Gastroesophageal sphincter (tissue), 4 donors: Measurements from ENCODE around the gene MARCO. TPM values are rescaled to one million over a fixed set of nuclear protein-coding genes. Genes with fewer than 3 reads are reported as not detected.
A peak's percentile ranks its signal among the peaks of the same experiment; 100 is the strongest.

Source experiments
- ATAC-seq: fragments of 150-250 bp; one replicate; pipeline ENCODE4 v1.9.1; 2016; ENCODE audit warnings: mild to moderate bottlenecking, moderate library complexity
- H3K27ac ChIP-seq, 4 donors: fragments of 200-600 bp; sonication (generic) in 3 of 4; 1 replicate in 3 of 4; 2 replicates in 1 of 4; pipeline ENCODE4 v1.5.1; 2016 to 2019
- H3K27me3 ChIP-seq: fragments of 200-600 bp; sonication (generic); one replicate; pipeline ENCODE4 v1.5.1; 2019
- H3K36me3 ChIP-seq, 2 donors: fragments of 200-600 bp; sonication (generic); one replicate each; pipeline ENCODE4 v1.5.1; 2019; ENCODE audit warnings: control low read depth in 1 of 2
- H3K4me1 ChIP-seq, 3 donors: fragments of 200-600 bp; sonication (generic); 1 replicate in 2 of 3; 2 replicates in 1 of 3; pipeline ENCODE4 v1.5.1; 2016 to 2019; ENCODE audit warnings: control low read depth in 2 of 3
- H3K4me3 ChIP-seq, 2 donors: fragments of 200-600 bp; sonication (generic); one replicate each; pipeline ENCODE4 v1.5.1; 2019; ENCODE audit warnings: mild to moderate bottlenecking in 1 of 2, moderate library complexity in 1 of 2
- H3K9me3 ChIP-seq, 3 donors: fragments of 200-600 bp; sonication (generic); one replicate each; pipeline ENCODE4 v1.5.1; 2017 to 2019; ENCODE audit warnings: control low read depth in 2 of 3
- CTCF ChIP-seq, 4 experiments: fragments of 200-600 bp in 2 of 4; fragments of 450-650 bp in 2 of 4; sonication (generic) in 1 of 4; IDR thresholded peaks; one replicate each; pipeline ENCODE4 v1.5.1; 2017 to 2019; ENCODE audit warnings: antibody characterized with exemption in 4 of 4, mild to moderate bottlenecking in 2 of 4, moderate library complexity in 2 of 4
- EP300 ChIP-seq: sonication (generic); formaldehyde crosslinking; IDR thresholded peaks from one replicate; pipeline ENCODE4 v1.6.1; 2017; ENCODE audit warnings: antibody characterized with exemption, mild to moderate bottlenecking
- POLR2A ChIP-seq, 2 donors: fragments of 450-650 bp; IDR thresholded peaks; one replicate each; pipeline ENCODE4 v1.6.1; 2017; ENCODE audit warnings: antibody characterized with exemption in 2 of 2, mild to moderate bottlenecking in 2 of 2, moderate library complexity in 1 of 2
- POLR2AphosphoS5 ChIP-seq: sonication (generic); formaldehyde crosslinking; IDR thresholded peaks from one replicate; pipeline ENCODE4 v1.6.1; 2017; ENCODE audit warnings: antibody characterized with exemption
- WGBS, 2 donors: methylation state at CpG; one replicate each; pipeline ENCODE4 v1.1.5; 2018; ENCODE audit warnings: low coverage in 1 of 2; 5-methylcytosine and 5-hydroxymethylcytosine counted together
- total RNA-seq, 4 donors: library from RNA; depleted of rRNA; stranded (reverse); fragments of >200 nt; gene quantifications; one replicate each; pipeline ENCODE4 v1.1.0, GENCODE V29; 2016

Gene MARCO
- total RNA-seq, 4 donors from 2014 or later = 1.9 to 56.1 (median 24.0) TPM

GRCh38 chr2:118973542-118973951 lies 31.6 kb downstream of the MARCO start:
- ATAC-seq = peak; percentile 71
- Histone ChIP-seq H3K9me3 (peaks cover 0 to 14% (median 0%) of the 10 kb centered on the region in 3 donors), H3K27me3 (peaks cover 46% of the 10 kb centered on the region), H3K4me3 (no peak overlapping the region), H3K4me1 (no peaks in the 10 kb centered on the region), H3K27ac (peak overlapping the region in 1 of 4 donors; percentile 17), H3K36me3 (no peaks in the 10 kb centered on the region)
- 60% methylated on average over 1 of the region's 4 CpGs; no CpG with 5 or more reads in 1 of the 2 donors for WGBS, 2 donors
- TF ChIP-seq POLR2A (IDR thresholded peaks at IDR 0.05) = no peak
- TF ChIP-seq POLR2AphosphoS5 = no peak
- TF ChIP-seq CTCF (IDR thresholded peaks at IDR 0.05) = no peak
- no peak for TF ChIP-seq EP300

- H3K36me3 ChIP-seq = no peaks in the 10 kb centered on the region
- ATAC-seq = peak; percentile 74
- H3K27me3 ChIP-seq = peaks cover 46% of the 10 kb centered on the region
- TF ChIP-seq EP300 (no peak), POLR2AphosphoS5 (no peak), CTCF (IDR thresholded peaks at IDR 0.05) (no peak), POLR2A (IDR thresholded peaks at IDR 0.05) (no peak)
- H3K27ac ChIP-seq = peak overlapping the region in 1 of 4 donors; percentile 17
- peaks cover 0 to 14% (median 0%) of the 10 kb centered on the region in 3 donors for H3K9me3 ChIP-seq
- H3K4me1 ChIP-seq = no peaks in the 10 kb centered on the region
- 60 to 68% methylated on average over 5 to 6 of the region's 13 CpGs for WGBS, 2 donors
- H3K4me3 ChIP-seq = no peak overlapping the region
These were observed 32.4 kb downstream of the MARCO start for GRCh38 chr2:118974103-118974993.

GRCh38 chr2:118975133-118975532 lies 33.1 kb downstream of the MARCO start:
- H3K4me3 ChIP-seq = no peak overlapping the region
- no peaks in the 10 kb centered on the region for H3K4me1 ChIP-seq
- H3K36me3 ChIP-seq = no peaks in the 10 kb centered on the region
- ATAC-seq = no peak
- 42 to 69% methylated on average over 5 of the region's 5 CpGs for WGBS, 2 donors
- H3K27me3 ChIP-seq = peaks cover 46% of the 10 kb centered on the region
- peaks cover 0 to 14% (median 0%) of the 10 kb centered on the region in 3 donors for H3K9me3 ChIP-seq
- no peak for TF ChIP-seq POLR2A (IDR thresholded peaks at IDR 0.05)
- TF ChIP-seq EP300 = no peak
- TF ChIP-seq CTCF (IDR thresholded peaks at IDR 0.05) = no peak
- TF ChIP-seq POLR2AphosphoS5 = no peak
- no peak overlapping the region for H3K27ac ChIP-seq

GRCh38 chr2:118978064-118978463 lies 36.1 kb downstream of the MARCO start:
- H3K27ac ChIP-seq = no peak overlapping the region
- 86 to 100% methylated on average over 1 of the region's 2 CpGs for WGBS, 2 donors
- peaks cover 0 to 14% (median 0%) of the 10 kb centered on the region in 3 donors for H3K9me3 ChIP-seq
- peaks cover 43% of the 10 kb centered on the region for H3K27me3 ChIP-seq
- no peak for ATAC-seq
- TF ChIP-seq EP300 = no peak
- TF ChIP-seq POLR2AphosphoS5 = no peak
- no peak for TF ChIP-seq POLR2A (IDR thresholded peaks at IDR 0.05)
- no peak for TF ChIP-seq CTCF (IDR thresholded peaks at IDR 0.05)
- no peaks in the 10 kb centered on the region for H3K36me3 ChIP-seq
- no peak overlapping the region for H3K4me3 ChIP-seq
- no peaks in the 10 kb centered on the region for H3K4me1 ChIP-seq
